DLD1 (cell line): ENCODE data around the gene CD93.

Source experiments
- in situ Hi-C: cut with HindIII; loops from 2 replicates; pipeline ENCODE4 v1.10.0; 2017; ENCODE audit warnings: low sequenced_read_pairs

The CD93 gene

GRCh38 chr20:23039136-23039875 lies 46.8 kb downstream of the CD93 start:
- in situ Hi-C loops, result no loop called here

GRCh38 chr20:23037017-23037481 lies 49.1 kb downstream of the CD93 start:
- in situ Hi-C loops, result no loop called here

GRCh38 chr20:23036371-23036770 lies 49.8 kb downstream of the CD93 start:
- in situ Hi-C loops, result no loop called here

- in situ Hi-C loops, result no loop called here
Measured at GRCh38 chr20:23035731-23036130, 50.4 kb downstream of the CD93 start.

GRCh38 chr20:23034721-23035671 lies 51.1 kb downstream of the CD93 start, which contains the start of gene SSTR4:
Gene SSTR4, plus strand, starts transcription at chr20:23035312. Its CDS starts 172 bp downstream, at chr20:23035484.
- in situ Hi-C loops, result no loop called here

GRCh38 chr20:23033918-23034317 lies 52.2 kb downstream of the CD93 start:
- in situ Hi-C loops, result no loop called here

- in situ Hi-C loops, result no loop called here
Measured at GRCh38 chr20:23032750-23033078, 53.4 kb downstream of the CD93 start.

GRCh38 chr20:23032056-23032749 lies 53.9 kb downstream of the CD93 start:
- in situ Hi-C loops, result no loop called here

GRCh38 chr20:23031346-23031745 lies 54.8 kb downstream of the CD93 start:
- in situ Hi-C loops, result no loop called here
